ENCODE results near the gene MTHFD2L. TPM values are rescaled to one million over a fixed set of nuclear protein-coding genes. Genes with fewer than 3 reads are reported as not detected.

MTHFD2L gene
- total RNA-seq, 1 experiment from 2014 or later: 8.9 TPM

GRCh38 chr4:74203467-74203866 is 45.5 kb downstream of the MTHFD2L start:
- TF ChIP-seq CTCF (conservative IDR thresholded peaks at IDR 0.05): no peak
- no peak for TF ChIP-seq EZH2 (IDR thresholded peaks at IDR 0.05; ENCODE audit: low read depth)
- ChIA-PET POLR2A (ENCODE audit: unreplicated experiment) (no interaction called here), CTCF (no interaction called here)
- no peaks in the 10 kb centered on the region for H3K9me3 ChIP-seq (ENCODE audit: insufficient read depth, low read depth)
- H3K79me2 ChIP-seq (ENCODE audit: low read depth): no peaks in the 10 kb centered on the region
- no peaks in the 10 kb centered on the region for H3K4me1 ChIP-seq (replicated peaks; ENCODE audit: insufficient read depth)
- H3K36me3 ChIP-seq (ENCODE audit: low read depth): no peaks in the 10 kb centered on the region
- H3F3A ChIP-seq (ENCODE audit: insufficient read depth, low read depth): no peaks in the 10 kb centered on the region
- intact Hi-C loops (cut with micrococcal nuclease; ENCODE audit: unreplicated experiment): no loop called here
- BruUV-seq (replicated peaks): no TSS peak
- no peak for DNase-seq
- H2AFZ ChIP-seq: no peak overlapping the region
- no peaks in the 10 kb centered on the region for H3K27me3 ChIP-seq (ENCODE audit: insufficient read depth, low read depth)
- no peak overlapping the region for H3K4me2 ChIP-seq
- no peaks in the 10 kb centered on the region for H4K20me1 ChIP-seq (ENCODE audit: insufficient read depth)
- no peaks in the 10 kb centered on the region; the same call in 1 of the 2 replicates for H3K9me2 ChIP-seq (ENCODE audit: insufficient read depth)
- no peak overlapping the region for H3K27ac ChIP-seq
- H3K4me3 ChIP-seq: no peak overlapping the region

GRCh38 chr4:74205046-74205445 is 47.1 kb downstream of the MTHFD2L start:
- no peak overlapping the region for H3K27ac ChIP-seq
- H3F3A ChIP-seq (ENCODE audit: insufficient read depth, low read depth): no peaks in the 10 kb centered on the region
- intact Hi-C loops (cut with micrococcal nuclease; ENCODE audit: unreplicated experiment): no loop called here
- H4K20me1 ChIP-seq (ENCODE audit: insufficient read depth): no peaks in the 10 kb centered on the region
- CTCF ChIA-PET: no interaction called here
- no peaks in the 10 kb centered on the region; the same call in 1 of the 2 replicates for H3K9me2 ChIP-seq (ENCODE audit: insufficient read depth)
- no peaks in the 10 kb centered on the region for H3K36me3 ChIP-seq (ENCODE audit: low read depth)
- DNase-seq: no peak
- no peak overlapping the region for H3K4me3 ChIP-seq
- H3K79me2 ChIP-seq (ENCODE audit: low read depth): no peaks in the 10 kb centered on the region
- H2AFZ ChIP-seq: no peak overlapping the region
- no peaks in the 10 kb centered on the region for H3K9me3 ChIP-seq (ENCODE audit: insufficient read depth, low read depth)
- POLR2A ChIA-PET (ENCODE audit: unreplicated experiment): no interaction called here
- H3K4me2 ChIP-seq: no peak overlapping the region
- H3K4me1 ChIP-seq (replicated peaks; ENCODE audit: insufficient read depth): no peaks in the 10 kb centered on the region
- TF ChIP-seq CTCF (conservative IDR thresholded peaks at IDR 0.05) (no peak), EZH2 (IDR thresholded peaks at IDR 0.05; ENCODE audit: low read depth) (no peak)
- H3K27me3 ChIP-seq (ENCODE audit: insufficient read depth, low read depth): no peaks in the 10 kb centered on the region
- no TSS peak for BruUV-seq (replicated peaks)

- Histone ChIP-seq H3K9me3 (ENCODE audit: insufficient read depth, low read depth) (no peaks in the 10 kb centered on the region), H3K36me3 (ENCODE audit: low read depth) (no peaks in the 10 kb centered on the region), H3K27ac (no peak overlapping the region), H3K79me2 (ENCODE audit: low read depth) (no peaks in the 10 kb centered on the region), H4K20me1 (ENCODE audit: insufficient read depth) (no peaks in the 10 kb centered on the region), H3K4me1 (replicated peaks; ENCODE audit: insufficient read depth) (no peaks in the 10 kb centered on the region), H2AFZ (no peak overlapping the region), H3K9me2 (ENCODE audit: insufficient read depth) (no peaks in the 10 kb centered on the region; the same call in 1 of the 2 replicates), H3K27me3 (ENCODE audit: insufficient read depth, low read depth) (no peaks in the 10 kb centered on the region), H3K4me2 (no peak overlapping the region), H3K4me3 (no peak overlapping the region), H3F3A (ENCODE audit: insufficient read depth, low read depth) (no peaks in the 10 kb centered on the region)
- DNase-seq: no peak
- TF ChIP-seq CTCF (conservative IDR thresholded peaks at IDR 0.05) (no peak), EZH2 (IDR thresholded peaks at IDR 0.05; ENCODE audit: low read depth) (no peak)
- ChIA-PET POLR2A (ENCODE audit: unreplicated experiment) (no interaction called here), CTCF (no interaction called here)
- intact Hi-C loops (cut with micrococcal nuclease; ENCODE audit: unreplicated experiment): no loop called here
- no TSS peak for BruUV-seq (replicated peaks)
These were observed 47.6 kb downstream of the MTHFD2L start for GRCh38 chr4:74205559-74205958.
